ENCODE data around the gene SMAD5.

Gene SMAD5

DNA sequence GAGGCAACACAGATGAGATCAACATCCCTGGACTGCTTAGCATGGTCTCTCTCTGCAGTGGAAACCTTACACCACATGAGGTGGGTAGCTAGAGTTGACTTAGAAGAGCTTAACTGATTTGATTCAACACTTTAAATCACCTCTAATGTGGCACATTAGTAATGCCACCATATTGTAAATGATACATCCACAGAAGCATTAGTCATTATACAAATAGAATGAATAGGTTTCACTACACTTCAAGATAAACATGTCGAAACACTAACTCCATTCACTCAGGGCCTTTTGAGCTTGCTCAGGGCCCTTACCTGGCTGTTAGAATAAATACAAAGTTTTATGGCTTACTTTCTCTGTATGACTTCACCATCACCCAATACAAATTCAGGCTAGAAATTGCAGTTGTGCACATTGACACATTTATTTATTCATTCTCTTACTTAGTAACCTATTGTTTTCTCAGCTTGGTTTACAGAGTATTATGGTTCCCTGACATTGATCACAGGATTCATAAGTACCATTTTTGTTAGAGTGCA, 9.3 kb upstream of the SMAD5 start:
- H3K4me1 ChIP-seq (ENCODE audit: insufficient read depth, low read length, severe bottlenecking), result no peaks in the 10 kb centered on the region
- TF ChIP-seq EZH2 (IDR thresholded peaks at IDR 0.05; ENCODE audit: borderline replicate concordance, low read length), result no peak
- TF ChIP-seq, protein P1, sequence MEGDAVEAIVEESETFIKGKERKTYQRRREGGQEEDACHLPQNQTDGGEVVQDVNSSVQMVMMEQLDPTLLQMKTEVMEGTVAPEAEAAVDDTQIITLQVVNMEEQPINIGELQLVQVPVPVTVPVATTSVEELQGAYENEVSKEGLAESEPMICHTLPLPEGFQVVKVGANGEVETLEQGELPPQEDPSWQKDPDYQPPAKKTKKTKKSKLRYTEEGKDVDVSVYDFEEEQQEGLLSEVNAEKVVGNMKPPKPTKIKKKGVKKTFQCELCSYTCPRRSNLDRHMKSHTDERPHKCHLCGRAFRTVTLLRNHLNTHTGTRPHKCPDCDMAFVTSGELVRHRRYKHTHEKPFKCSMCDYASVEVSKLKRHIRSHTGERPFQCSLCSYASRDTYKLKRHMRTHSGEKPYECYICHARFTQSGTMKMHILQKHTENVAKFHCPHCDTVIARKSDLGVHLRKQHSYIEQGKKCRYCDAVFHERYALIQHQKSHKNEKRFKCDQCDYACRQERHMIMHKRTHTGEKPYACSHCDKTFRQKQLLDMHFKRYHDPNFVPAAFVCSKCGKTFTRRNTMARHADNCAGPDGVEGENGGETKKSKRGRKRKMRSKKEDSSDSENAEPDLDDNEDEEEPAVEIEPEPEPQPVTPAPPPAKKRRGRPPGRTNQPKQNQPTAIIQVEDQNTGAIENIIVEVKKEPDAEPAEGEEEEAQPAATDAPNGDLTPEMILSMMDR (IDR thresholded peaks at IDR 0.05; ENCODE audit: low read length), result no peak
- no peak overlapping the region for H3K9ac ChIP-seq (ENCODE audit: low read length)
- no peak overlapping the region for H3K27ac ChIP-seq (ENCODE audit: low read depth, low read length, poor library complexity, severe bottlenecking)
- no peak overlapping the region for H3K4me3 ChIP-seq (ENCODE audit: low read depth, low read length, poor library complexity, severe bottlenecking)
- H4K20me1 ChIP-seq (ENCODE audit: insufficient read depth, low read length), result no peaks in the 10 kb centered on the region
- no peaks in the 10 kb centered on the region for H3K9me2 ChIP-seq (ENCODE audit: low read depth, low read length)
- H3K9me3 ChIP-seq (ENCODE audit: low read length), result no peaks in the 10 kb centered on the region
- no peaks in the 10 kb centered on the region for H3K27me3 ChIP-seq (ENCODE audit: insufficient read depth, low read length)
- H2AFZ ChIP-seq (ENCODE audit: low read length), result no peak overlapping the region
- H3K36me3 ChIP-seq (ENCODE audit: insufficient read depth, low read length), result no peaks in the 10 kb centered on the region
- H3K79me2 ChIP-seq (ENCODE audit: insufficient read depth, low read length), result no peaks in the 10 kb centered on the region
- no peak overlapping the region for H3K4me2 ChIP-seq (ENCODE audit: low read length)
- H3F3A ChIP-seq (ENCODE audit: insufficient read depth, low read length), result no peaks in the 10 kb centered on the region

DNA sequence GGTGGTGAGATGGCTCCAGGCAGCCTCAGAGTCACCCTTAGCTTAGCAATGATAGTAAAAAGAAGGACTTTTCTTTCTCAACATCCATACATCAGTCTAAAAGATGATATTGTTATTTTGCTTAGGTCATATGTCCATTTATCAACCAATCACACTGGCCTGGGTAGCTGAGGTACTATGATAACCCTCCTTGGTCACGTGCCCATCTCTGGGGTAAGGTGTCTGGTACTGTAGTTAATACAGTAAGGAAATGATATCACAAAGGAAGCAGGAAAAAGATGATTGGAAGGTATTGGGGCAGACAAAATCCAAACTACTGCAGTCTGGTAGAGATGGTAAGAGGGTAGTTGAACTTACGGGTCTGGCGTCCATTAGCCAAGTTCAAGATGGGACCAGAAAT, 5.1 kb upstream of the SMAD5 start:
- H3K79me2 ChIP-seq (ENCODE audit: insufficient read depth, low read length), result no peaks in the 10 kb centered on the region
- no peaks in the 10 kb centered on the region for H3F3A ChIP-seq (ENCODE audit: insufficient read depth, low read length)
- H2AFZ ChIP-seq (ENCODE audit: low read length), result no peak overlapping the region
- no peaks in the 10 kb centered on the region for H3K36me3 ChIP-seq (ENCODE audit: insufficient read depth, low read length)
- TF ChIP-seq, protein P1 (IDR thresholded peaks at IDR 0.05; ENCODE audit: low read length), result no peak
- no peak for TF ChIP-seq EZH2 (IDR thresholded peaks at IDR 0.05; ENCODE audit: borderline replicate concordance, low read length)
- no peaks in the 10 kb centered on the region for H3K9me3 ChIP-seq (ENCODE audit: low read length)
- no peak overlapping the region for H3K4me2 ChIP-seq (ENCODE audit: low read length)
- no peak overlapping the region for H3K9ac ChIP-seq (ENCODE audit: low read length)
- peaks cover 7% of the 10 kb centered on the region for H3K4me1 ChIP-seq (ENCODE audit: insufficient read depth, low read length, severe bottlenecking)
- H3K9me2 ChIP-seq (ENCODE audit: low read depth, low read length), result no peaks in the 10 kb centered on the region
- H3K27me3 ChIP-seq (ENCODE audit: insufficient read depth, low read length), result no peaks in the 10 kb centered on the region
- no peak overlapping the region for H3K27ac ChIP-seq (ENCODE audit: low read depth, low read length, poor library complexity, severe bottlenecking)
- H3K4me3 ChIP-seq (ENCODE audit: low read depth, low read length, poor library complexity, severe bottlenecking), result no peak overlapping the region
- no peaks in the 10 kb centered on the region for H4K20me1 ChIP-seq (ENCODE audit: insufficient read depth, low read length)

DNA sequence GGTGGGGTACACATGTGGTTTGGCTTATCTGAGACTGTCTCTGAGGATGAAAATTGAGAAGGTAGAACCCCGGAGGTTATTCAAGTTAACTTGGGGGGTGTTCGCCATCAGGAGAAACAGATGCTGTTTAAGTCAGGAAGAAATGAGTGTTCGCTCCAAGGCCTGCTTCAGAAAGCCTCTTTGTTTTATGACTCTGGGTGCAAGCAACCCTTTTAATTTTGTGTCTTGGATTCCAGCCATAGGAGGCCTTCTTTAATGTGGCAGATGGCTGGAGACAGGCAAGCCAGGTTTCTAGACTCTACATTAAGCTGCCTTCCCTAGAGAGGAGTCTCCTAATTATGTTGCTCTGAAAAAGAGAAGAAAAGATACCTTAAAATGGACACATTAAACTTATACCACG, 4.2 kb upstream of the SMAD5 start:
- Histone ChIP-seq H3K27me3 (ENCODE audit: insufficient read depth, low read length) (no peaks in the 10 kb centered on the region), H3K27ac (ENCODE audit: low read depth, low read length, poor library complexity, severe bottlenecking) (no peak overlapping the region), H3K9me3 (ENCODE audit: low read length) (no peaks in the 10 kb centered on the region), H3K79me2 (ENCODE audit: insufficient read depth, low read length) (peaks cover 4% of the 10 kb centered on the region), H2AFZ (ENCODE audit: low read length) (no peak overlapping the region), H3K9ac (ENCODE audit: low read length) (no peak overlapping the region), H4K20me1 (ENCODE audit: insufficient read depth, low read length) (no peaks in the 10 kb centered on the region), H3F3A (ENCODE audit: insufficient read depth, low read length) (no peaks in the 10 kb centered on the region), H3K4me1 (ENCODE audit: insufficient read depth, low read length, severe bottlenecking) (peaks cover 7% of the 10 kb centered on the region), H3K4me2 (ENCODE audit: low read length) (no peak overlapping the region), H3K4me3 (ENCODE audit: low read depth, low read length, poor library complexity, severe bottlenecking) (no peak overlapping the region), H3K36me3 (ENCODE audit: insufficient read depth, low read length) (no peaks in the 10 kb centered on the region), H3K9me2 (ENCODE audit: low read depth, low read length) (no peaks in the 10 kb centered on the region)
- no peak for TF ChIP-seq EZH2 (IDR thresholded peaks at IDR 0.05; ENCODE audit: borderline replicate concordance, low read length)
- TF ChIP-seq, protein P1 (IDR thresholded peaks at IDR 0.05; ENCODE audit: low read length), result no peak
